ENCODE data around the gene ARHGEF16. TPM values are rescaled to one million over a fixed set of nuclear protein-coding genes. Genes with fewer than 3 reads are reported as not detected.

Gene ARHGEF16
- total and polyA plus RNA-seq, 2 donors (not counting 1 experiment from before 2014, with no cell fraction given) = 0.13 to 0.22 TPM

GRCh38 chr1:3504151-3504821, 49.8 kb downstream of the ARHGEF16 start:
- Histone ChIP-seq H3K4me2 (replicated peaks; ENCODE audit: low read depth, low read length, poor library complexity, severe bottlenecking) (no peak overlapping the region), H3K9me3 (ENCODE audit: control extremely low read depth in 1 of 3, control insufficient read depth in 2 of 3, insufficient read depth in 1 of 3, low read length in 2 of 3) (peaks cover 0 to 6% (median 0%) of the 10 kb centered on the region in 3 donors), H2AFZ (ENCODE audit: insufficient read depth, low read depth, low read length, poor library complexity, severe bottlenecking) (no peak overlapping the region), H3K79me2 (ENCODE audit: control insufficient read depth, insufficient read depth, low read length) (no peaks in the 10 kb centered on the region), H3K27me3 (replicated peaks in 1 of 4; ENCODE audit: control extremely low read depth in 1 of 4, control insufficient read depth in 3 of 4, insufficient read depth in 4 of 4, low read length in 3 of 4) (no peaks in the 10 kb centered on the region), H3K4me1 (ENCODE audit: control insufficient read depth in 2 of 2, insufficient read depth in 2 of 2, low read length in 2 of 2) (no peaks in the 10 kb centered on the region), H3K27ac (ENCODE audit: low read length in 2 of 2) (no peak overlapping the region), H3K9ac (ENCODE audit: low read length) (no peak overlapping the region), H4K20me1 (ENCODE audit: control insufficient read depth, insufficient read depth, low read length, poor library complexity, severe bottlenecking) (peaks cover 4% of the 10 kb centered on the region), H3K36me3 (replicated peaks in 1 of 2; ENCODE audit: control extremely low read depth in 1 of 2, control insufficient read depth in 1 of 2, extremely low read depth in 1 of 2, insufficient read depth in 2 of 2, low read length in 1 of 2) (no peaks in the 10 kb centered on the region), H3K4me3 (ENCODE audit: control extremely low read depth in 1 of 5, extremely low read depth in 1 of 5, insufficient read depth in 1 of 5, low read depth in 2 of 5, low read length in 4 of 5) (no peak overlapping the region)
- Mint-ChIP-seq H3K9me3 (ENCODE audit: insufficient read depth) (no peaks in the 10 kb centered on the region), H3K4me1 (no peaks in the 10 kb centered on the region), H3K27me3 (no peaks in the 10 kb centered on the region), H3K27ac (no peak overlapping the region), H3K4me3 (no peak overlapping the region)
- POLR2A ChIA-PET = no interaction called here
- DNase-seq (no peak), ATAC-seq (ENCODE audit: low read depth) (no peak)
- intact Hi-C loops (cut with micrococcal nuclease) = no loop called here
- CTCF ChIA-PET = no interaction called here
- WGBS (ENCODE audit: insufficient coverage) = 89% methylated on average over 29 of the region's 31 CpGs
- TF ChIP-seq CTCF (IDR thresholded peaks at IDR 0.05) (no peak), EZH2 (IDR thresholded peaks at IDR 0.05; ENCODE audit: borderline replicate concordance, insufficient read depth, low read depth, low read length, poor library complexity, severe bottlenecking) (no peak)

- Mint-ChIP-seq H3K4me3 (no peak overlapping the region), H3K27me3 (no peaks in the 10 kb centered on the region), H3K4me1 (no peaks in the 10 kb centered on the region), H3K27ac (no peak overlapping the region), H3K9me3 (ENCODE audit: insufficient read depth) (no peaks in the 10 kb centered on the region)
- no peaks in the 10 kb centered on the region for H3K27me3 ChIP-seq (replicated peaks in 1 of 4; ENCODE audit: control extremely low read depth in 1 of 4, control insufficient read depth in 3 of 4, insufficient read depth in 4 of 4, low read length in 3 of 4)
- H2AFZ ChIP-seq (ENCODE audit: insufficient read depth, low read depth, low read length, poor library complexity, severe bottlenecking) = no peak overlapping the region
- ATAC-seq (ENCODE audit: low read depth) = no peak
- peaks cover 0 to 6% (median 0%) of the 10 kb centered on the region in 3 donors for H3K9me3 ChIP-seq (ENCODE audit: control extremely low read depth in 1 of 3, control insufficient read depth in 2 of 3, insufficient read depth in 1 of 3, low read length in 2 of 3)
- no peaks in the 10 kb centered on the region for H3K79me2 ChIP-seq (ENCODE audit: control insufficient read depth, insufficient read depth, low read length)
- H4K20me1 ChIP-seq (ENCODE audit: control insufficient read depth, insufficient read depth, low read length, poor library complexity, severe bottlenecking) = peaks cover 6% of the 10 kb centered on the region
- ChIA-PET POLR2A (no interaction called here), CTCF (no interaction called here)
- H3K4me1 ChIP-seq (ENCODE audit: control insufficient read depth in 2 of 2, insufficient read depth in 2 of 2, low read length in 2 of 2) = no peaks in the 10 kb centered on the region
- intact Hi-C loops (cut with micrococcal nuclease) = no loop called here
- TF ChIP-seq CTCF (IDR thresholded peaks at IDR 0.05) (no peak), EZH2 (IDR thresholded peaks at IDR 0.05; ENCODE audit: borderline replicate concordance, insufficient read depth, low read depth, low read length, poor library complexity, severe bottlenecking) (no peak)
- H3K9ac ChIP-seq (ENCODE audit: low read length) = no peak overlapping the region
- WGBS (ENCODE audit: insufficient coverage) = 91% methylated on average over 7 of the region's 7 CpGs
- H3K4me3 ChIP-seq (ENCODE audit: control extremely low read depth in 1 of 5, extremely low read depth in 1 of 5, insufficient read depth in 1 of 5, low read depth in 2 of 5, low read length in 4 of 5) = no peak overlapping the region
- H3K4me2 ChIP-seq (replicated peaks; ENCODE audit: low read depth, low read length, poor library complexity, severe bottlenecking) = no peak overlapping the region
- DNase-seq = no peak
- H3K36me3 ChIP-seq (replicated peaks in 1 of 2; ENCODE audit: control extremely low read depth in 1 of 2, control insufficient read depth in 1 of 2, extremely low read depth in 1 of 2, insufficient read depth in 2 of 2, low read length in 1 of 2) = no peaks in the 10 kb centered on the region
- H3K27ac ChIP-seq (ENCODE audit: low read length in 2 of 2) = no peak overlapping the region
Observed at GRCh38 chr1:3504822-3505153, 50.3 kb downstream of the ARHGEF16 start.
